ENCODE results near the gene RSU1.

The RSU1 gene

GRCh38 chr10:16656895-16657294, 160.3 kb downstream of the RSU1 start:
- no peak for DNase-seq

- DNase-seq, result no peak
Observed at GRCh38 chr10:16653224-16653623, 164.0 kb downstream of the RSU1 start.

GRCh38 chr10:16652154-16652553, 165.1 kb downstream of the RSU1 start:
- peak; percentile 63 for DNase-seq

- DNase-seq, result no peak
Observed at GRCh38 chr10:16649757-16650156, 167.5 kb downstream of the RSU1 start.

DNA sequence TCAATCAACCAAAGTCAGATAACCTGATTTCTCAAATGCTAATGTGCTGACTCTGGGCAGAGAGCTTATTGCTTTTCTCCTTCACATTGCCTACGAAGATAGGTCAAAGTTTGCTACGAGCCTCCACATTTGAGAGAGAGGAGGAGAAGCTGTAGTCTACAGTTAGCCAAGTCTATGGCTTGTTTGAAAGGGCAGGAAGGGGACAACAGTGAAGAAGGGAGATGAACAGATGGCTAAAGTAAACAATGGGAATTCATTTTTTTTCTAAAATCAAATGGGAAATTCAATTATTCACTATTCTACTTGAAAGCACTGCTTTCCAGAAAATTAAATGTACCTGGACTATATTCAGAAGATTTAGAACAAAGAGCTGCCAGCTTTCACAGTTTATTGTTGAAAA, 168.9 kb downstream of the RSU1 start:
- DNase-seq, result no peak

GRCh38 chr10:16646181-16647059, 170.8 kb downstream of the RSU1 start:
- DNase-seq, result peak; percentile 26

- DNase-seq, result peak; percentile 70
Observed at GRCh38 chr10:16644146-16644545, 173.1 kb downstream of the RSU1 start.

GRCh38 chr10:16643502-16643901, 173.7 kb downstream of the RSU1 start:
- DNase-seq, result no peak

GRCh38 chr10:16640153-16640552, 177.1 kb downstream of the RSU1 start:
- DNase-seq, result no peak

GRCh38 chr10:16639471-16639870, 177.8 kb downstream of the RSU1 start:
- no peak for DNase-seq

DNA sequence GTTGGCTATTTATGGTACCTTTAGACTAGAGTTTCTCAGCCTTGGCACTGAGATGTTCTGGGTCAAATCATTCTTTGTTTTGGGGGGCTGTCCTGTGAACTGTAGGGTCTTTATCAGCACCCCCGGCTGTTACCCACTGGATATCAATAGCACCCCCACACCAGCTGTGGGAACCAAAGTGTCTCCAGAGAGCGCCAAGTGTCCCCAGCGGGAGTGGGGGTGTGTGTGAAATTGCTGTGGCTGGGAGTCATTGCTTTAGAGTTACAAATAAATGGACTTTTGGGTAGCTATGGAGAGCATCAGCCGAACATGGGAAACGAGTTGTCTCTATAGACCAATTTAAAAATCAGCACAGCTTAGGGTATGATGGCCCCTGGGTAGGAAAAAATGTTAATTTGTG, 184.2 kb downstream of the RSU1 start:
- no peak for DNase-seq

GRCh38 chr10:16626697-16627096, 190.5 kb downstream of the RSU1 start:
- no peak for DNase-seq

GRCh38 chr10:16612981-16613355, 204.3 kb downstream of the RSU1 start:
- DNase-seq, result no peak

- DNase-seq, result peak; percentile 6
Observed at GRCh38 chr10:16612115-16612980, 204.9 kb downstream of the RSU1 start.

DNA sequence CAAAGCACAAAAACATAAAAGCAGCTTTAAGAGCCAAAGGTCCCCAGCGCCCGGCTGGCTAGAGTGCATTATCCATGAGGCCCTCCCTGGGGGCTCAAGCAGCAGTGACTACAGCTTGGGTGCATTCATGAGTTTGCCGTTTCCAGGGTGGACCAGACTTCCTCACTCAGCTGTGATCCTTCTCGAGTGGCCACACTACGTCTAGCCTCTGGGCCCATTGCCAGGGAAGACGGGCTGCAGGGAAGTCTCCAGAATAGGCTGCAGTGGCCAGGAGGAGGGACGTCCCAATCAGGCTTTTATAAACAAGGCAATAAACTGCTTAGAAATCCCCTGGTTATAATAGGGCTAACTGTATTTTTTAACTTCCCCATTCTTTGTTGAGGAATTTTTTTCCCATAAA, 206.2 kb downstream of the RSU1 start:
- DNase-seq, result no peak

DNA sequence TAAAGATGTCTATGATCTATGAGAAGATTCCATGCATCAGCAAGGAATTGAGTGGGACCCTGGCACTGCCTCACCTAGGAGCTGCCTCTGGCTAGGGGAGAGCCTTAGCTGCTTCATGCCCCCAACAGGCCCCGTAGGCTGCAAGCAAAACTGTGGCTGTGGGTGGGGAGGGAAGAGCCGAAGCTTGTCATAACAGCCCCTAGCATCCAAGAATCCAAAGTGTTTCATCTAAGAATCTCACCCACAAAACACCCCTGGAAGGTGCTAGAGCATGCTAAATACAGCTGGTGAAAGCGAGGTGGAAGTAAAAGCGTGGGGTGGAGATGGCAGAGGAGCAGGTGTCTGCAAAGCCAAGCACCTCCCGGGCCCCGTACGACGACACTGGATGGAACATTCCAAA, 208.0 kb downstream of the RSU1 start:
- DNase-seq, result no peak

DNA sequence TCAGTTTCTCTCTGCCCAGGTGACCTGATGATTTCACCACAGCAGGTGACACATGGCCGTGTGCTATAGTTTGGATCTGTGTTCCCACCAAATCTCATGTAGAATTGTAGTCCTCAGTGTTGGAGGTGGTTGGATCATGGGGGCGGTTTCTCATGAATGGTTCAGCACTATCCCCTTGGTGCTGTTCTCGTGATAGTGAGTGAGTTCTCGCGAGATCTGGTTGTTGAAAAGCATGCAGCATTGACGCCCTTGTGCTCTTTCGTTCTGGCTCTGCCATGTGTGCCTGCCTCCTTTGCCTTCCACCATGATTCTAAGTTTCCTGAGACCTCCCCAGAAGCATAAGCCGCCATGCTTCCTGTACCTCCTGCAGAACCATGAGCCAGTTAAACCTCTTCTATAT, 210.3 kb downstream of the RSU1 start:
- no peak for DNase-seq

DNA sequence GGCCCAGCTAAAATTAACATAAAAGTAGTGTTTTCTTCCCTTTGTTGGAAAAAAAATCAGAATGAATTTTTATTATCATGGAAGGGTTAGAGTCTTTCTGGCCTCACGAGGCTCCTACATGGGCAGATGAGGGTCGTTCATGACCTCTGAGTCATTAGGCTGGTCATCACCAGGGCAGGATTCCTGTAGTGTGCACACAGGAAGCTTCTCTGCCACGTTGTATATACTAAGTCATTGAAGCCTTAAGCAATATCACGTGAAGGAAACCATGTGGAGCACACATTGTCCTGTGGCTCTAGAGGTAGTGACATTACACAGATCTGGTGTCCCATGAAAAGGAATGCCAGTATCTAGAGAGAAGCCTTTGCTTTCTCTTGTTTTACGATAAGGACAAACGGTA, 210.8 kb downstream of the RSU1 start:
- no peak for DNase-seq

GRCh38 chr10:16603308-16603707, 213.9 kb downstream of the RSU1 start:
- no peak for DNase-seq

DNA sequence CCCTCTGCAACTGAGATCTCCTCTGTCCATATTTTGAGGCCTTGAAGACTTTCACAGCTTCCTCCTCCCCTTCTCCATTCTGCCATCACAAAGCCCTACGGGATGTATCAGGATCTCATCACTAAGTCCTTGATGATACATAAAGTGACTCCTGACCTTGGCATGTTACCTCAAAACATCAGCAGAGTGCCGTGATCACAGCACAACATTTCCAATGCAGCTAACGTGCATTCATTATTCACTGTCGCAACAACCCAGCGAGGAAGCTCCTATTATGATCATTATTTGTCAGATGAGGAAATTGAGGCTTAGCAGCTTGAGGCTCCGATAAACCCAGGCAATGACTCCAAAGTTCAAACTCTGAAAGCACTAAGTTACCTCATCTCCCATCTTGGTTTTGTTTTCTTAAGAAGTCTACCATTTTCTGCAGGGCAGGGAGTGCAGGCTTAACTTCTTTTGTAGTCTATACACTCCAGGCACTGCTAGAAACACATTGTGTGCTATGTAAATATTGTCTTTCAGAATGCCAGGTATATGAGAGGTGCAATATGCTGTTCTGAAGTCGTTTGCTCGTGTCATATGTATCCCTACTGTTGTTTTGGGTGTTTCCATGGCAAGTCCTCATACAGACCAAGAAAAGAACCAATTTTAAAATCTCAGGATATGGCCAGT, 215.0 kb downstream of the RSU1 start:
- no peak for DNase-seq

DNA sequence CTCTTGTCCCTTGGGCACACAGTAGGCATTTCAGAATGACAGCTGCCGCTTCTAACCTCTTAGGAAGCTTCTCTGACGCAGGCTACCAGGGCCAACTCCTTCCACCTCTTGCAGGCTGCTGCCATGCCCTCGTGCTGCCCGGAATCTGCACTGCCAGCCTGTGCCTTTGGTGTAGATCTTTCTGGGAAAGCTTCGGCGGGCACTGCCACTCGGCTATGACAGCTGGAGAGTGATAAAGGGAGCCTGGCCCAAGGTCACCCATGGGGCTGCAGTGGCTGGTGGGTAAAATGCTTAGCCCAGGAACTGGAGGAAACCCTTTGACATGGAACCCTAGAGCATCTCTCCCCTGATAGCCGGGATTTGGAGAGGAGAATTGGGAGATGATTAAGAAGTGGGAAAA, 217.6 kb downstream of the RSU1 start:
- DNase-seq, result no peak

GRCh38 chr10:16597656-16598055, 219.6 kb downstream of the RSU1 start:
- no peak for DNase-seq

DNA sequence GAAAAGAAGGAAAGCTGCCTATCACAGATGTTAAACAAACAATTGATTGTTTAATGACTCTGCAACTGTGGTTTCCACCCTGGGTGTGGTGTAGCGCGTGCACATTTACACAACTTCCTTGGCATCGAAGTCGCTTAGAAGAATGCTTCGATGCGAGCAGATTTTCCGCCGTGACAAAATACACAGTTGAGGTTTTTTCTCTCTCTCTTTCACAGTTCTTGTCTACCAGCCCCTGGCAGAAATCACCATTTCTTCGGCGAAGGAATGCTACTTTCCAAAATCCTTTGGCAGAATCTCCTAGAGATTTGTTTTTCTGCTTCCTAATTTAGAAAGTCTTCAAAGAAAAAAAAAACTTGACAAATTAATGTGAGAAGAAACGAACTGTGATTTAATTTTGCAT, 224.8 kb downstream of the RSU1 start:
- DNase-seq, result no peak
